Measurements from ENCODE around the gene SLC38A1.

DNA sequence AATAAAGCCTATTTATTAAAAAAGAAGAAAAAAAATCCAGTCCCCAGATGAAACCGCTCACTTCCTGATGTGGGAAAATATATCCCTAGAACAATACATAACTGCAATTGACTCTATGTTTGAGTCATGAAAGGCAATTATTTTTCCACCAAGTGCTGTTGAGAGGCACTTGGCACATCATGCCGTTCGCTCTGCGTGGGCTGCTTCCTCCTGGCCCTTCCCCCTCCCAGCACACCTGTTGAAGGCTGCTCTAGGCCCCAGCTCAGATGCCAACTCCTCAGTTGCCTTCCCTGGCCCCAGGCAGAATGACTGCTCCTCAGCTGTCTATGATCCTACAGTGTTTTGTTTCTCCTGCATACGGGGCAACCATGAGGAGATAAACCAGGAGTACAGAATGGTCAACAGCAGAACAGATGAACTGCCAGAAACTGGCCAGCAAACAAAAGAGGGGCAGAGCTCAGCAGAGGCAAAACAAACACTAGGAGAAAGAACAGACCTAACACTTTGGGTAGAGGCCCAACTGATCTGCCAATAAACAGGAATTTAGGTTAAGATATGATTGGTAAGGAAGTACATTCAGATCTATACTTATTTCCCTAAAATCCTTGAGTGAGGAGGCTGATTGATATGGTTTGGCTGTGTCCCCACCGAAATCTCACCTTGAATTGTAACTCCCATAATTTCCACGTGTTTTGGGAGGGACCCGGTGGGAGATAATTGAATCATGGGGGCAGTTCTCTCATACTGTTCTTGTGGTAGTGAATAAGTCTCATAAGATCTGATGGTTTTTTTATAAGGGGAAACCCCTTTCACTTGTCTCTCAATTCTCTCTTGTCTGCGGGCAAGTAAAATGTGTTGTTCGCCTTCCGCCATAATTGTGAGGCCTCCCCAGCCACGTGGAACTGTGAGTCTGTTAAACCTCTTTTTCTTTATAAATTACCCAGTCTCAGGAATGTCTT, 58.6 kb downstream of the SLC38A1 start:
- TF ChIP-seq GATA3 (IDR thresholded peaks at IDR 0.05; ENCODE audit: low read depth, low read length) = no peak
- TF ChIP-seq GATA2 (IDR thresholded peaks at IDR 0.05; ENCODE audit: low read depth, low read length) = no peak
